ENCODE results near the gene HSFY2. TPM values are rescaled to one million over a fixed set of nuclear protein-coding genes. Genes with fewer than 3 reads are reported as not detected.
"Not testable (repeated sequence)": the region's sequence is repeated elsewhere in the genome, so short reads cannot be mapped to it uniquely, and the experiment has no call there.

Gene HSFY2, protein sequence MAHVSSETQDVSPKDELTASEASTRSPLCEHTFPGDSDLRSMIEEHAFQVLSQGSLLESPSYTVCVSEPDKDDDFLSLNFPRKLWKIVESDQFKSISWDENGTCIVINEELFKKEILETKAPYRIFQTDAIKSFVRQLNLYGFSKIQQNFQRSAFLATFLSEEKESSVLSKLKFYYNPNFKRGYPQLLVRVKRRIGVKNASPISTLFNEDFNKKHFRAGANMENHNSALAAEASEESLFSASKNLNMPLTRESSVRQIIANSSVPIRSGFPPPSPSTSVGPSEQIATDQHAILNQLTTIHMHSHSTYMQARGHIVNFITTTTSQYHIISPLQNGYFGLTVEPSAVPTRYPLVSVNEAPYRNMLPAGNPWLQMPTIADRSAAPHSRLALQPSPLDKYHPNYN
- total RNA-seq: not detected

DNA sequence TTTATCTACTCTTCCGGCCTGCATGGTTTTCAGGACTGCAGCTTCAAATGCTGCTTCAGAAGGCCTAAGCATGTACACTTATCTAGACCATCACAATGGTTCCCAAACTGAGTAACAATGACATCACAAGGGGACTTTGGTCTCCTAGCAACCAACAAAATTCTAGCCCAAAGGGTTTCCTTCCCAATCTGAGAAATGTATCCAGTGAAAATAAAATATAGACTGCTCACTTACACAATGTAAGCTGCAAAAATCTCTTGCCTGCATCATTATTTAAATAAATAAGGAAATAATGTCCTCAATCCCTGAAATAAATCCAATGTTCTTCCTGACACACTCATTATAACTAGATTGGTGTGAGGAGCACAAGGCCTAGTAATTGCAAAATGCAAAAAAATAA lies at the start of gene HSFY2:
HSFY2 (minus strand) TSS at position 101 of the 400 bp plus-strand sequence. CDS start 117 bp downstream, outside the sequence.
- DNase-seq; H3K4me3 ChIP-seq; intact Hi-C loops (cut with DNase I; ENCODE audit: low total_unique reads): not testable (repeated sequence)

DNA sequence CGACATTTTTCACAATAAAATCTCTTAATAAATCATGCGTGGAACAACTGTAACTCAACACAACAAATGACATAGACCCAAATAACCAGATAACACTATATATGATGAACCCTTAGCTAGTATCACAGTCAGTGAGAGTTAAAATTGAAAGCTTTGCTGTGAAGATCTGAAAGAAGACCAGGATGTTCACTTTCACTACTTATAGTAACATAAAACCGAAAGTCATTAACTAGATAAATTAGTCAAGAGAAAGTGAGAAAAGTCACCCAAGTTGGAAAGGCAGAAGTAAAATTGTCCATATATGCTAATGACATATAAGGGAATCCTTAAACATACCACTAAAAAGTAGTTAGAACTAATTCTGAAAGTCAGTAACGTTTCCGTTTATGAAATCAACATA lies 42.2 kb upstream of the HSFY2 start:
- H3K4me1 ChIP-seq; H3K4me3 ChIP-seq; DNase-seq; H3K27ac ChIP-seq; H3K27me3 ChIP-seq; intact Hi-C loops (cut with DNase I; ENCODE audit: low total_unique reads); H3K36me3 ChIP-seq; H3K9me3 ChIP-seq: not testable (repeated sequence)

More for the DNA sequence above, at the start of gene HSFY2:
- not testable (repeated sequence) for H3K9me3 ChIP-seq, H3K27me3 ChIP-seq, H3K36me3 ChIP-seq, H3K4me1 ChIP-seq, H3K27ac ChIP-seq

DNA sequence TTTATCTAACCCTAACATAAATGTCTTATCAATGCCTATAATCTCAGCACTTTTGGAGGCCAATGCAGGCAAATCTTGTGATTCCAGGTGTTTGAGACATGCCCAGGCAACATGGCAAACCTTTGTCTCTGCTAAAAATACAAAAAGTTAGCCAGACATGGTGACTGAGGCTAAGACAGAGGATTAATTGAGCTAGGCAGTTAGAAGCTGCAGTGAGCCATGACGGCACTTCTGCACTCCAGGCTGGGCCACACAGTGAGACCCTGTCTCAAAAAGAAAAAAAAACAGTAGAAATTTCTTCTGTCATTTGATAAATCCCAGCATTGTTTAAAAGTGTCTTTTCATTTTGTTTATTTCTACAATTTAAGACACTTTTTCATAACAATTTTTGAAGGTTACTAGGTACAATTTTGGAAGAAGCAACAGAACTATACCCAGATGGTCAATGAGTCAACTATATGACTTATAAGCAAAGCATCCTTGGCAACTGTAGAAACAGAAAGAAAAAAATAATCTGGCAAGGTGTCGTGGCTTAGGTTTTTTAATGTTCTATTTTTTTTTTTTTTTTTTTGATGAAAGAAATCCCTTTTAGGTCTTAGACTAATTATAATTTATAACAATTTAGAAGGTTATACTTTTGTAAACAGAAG lies 15.3 kb upstream of the HSFY2 start:
- H3K9me3 ChIP-seq; H3K27me3 ChIP-seq; H3K36me3 ChIP-seq; H3K27ac ChIP-seq; H3K4me3 ChIP-seq; intact Hi-C loops (cut with DNase I; ENCODE audit: low total_unique reads); H3K4me1 ChIP-seq; DNase-seq: not testable (repeated sequence)

DNA sequence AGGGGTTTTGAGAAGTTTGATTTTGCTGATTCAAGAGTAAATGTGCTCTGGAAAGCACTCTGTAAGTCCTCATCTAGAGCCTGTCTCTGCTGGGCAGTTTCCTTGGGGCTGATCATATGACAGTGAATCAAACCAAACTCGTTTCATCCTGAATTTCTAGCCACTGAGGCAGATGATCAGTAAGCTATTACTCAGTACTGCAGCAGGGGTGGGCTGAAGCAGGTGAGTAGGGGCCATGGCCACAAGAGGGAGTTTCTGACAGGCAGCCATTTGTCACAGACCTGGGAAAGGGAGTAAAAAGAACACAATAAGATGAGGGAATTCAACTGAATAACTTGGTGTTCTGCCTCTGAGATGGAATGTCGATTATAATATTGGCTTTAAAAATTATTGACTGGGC lies 19.5 kb downstream of the HSFY2 start:
- H3K4me1 ChIP-seq; H3K27me3 ChIP-seq; intact Hi-C loops (cut with DNase I; ENCODE audit: low total_unique reads); H3K4me3 ChIP-seq; H3K36me3 ChIP-seq; DNase-seq; H3K9me3 ChIP-seq; H3K27ac ChIP-seq: not testable (repeated sequence)

DNA sequence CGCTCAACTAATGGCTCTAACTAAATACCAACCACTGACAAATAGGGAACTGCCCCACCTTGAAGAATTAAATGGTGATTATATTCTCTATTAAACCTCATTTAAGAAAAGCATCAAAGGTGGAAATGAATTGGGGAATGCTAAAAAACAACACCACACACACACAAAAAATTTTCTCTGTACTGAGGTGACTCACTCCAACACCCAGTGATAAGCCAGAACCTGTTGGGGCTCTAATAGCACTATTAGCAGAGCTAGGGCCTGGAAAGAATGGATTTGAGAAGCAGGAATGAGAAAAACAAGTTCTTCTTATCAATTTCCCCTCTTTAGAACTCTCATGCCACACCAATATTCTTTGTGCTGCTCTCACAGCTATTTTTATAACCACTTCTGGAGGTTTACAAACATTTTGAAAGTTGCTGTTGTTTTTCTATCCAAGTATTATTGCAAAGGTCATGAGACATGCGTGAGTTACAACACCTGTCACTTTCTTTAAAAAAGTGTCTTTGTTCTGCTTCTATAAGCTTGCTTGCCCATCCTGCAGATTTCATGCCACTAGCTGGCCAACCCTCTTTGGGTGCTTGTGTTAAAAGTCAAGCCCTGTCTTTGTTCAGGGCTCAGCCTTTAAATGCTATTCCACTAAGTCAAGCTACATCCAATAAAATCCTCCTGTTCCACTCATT lies 20.3 kb downstream of the HSFY2 start:
- not testable (repeated sequence) for H3K27me3 ChIP-seq, H3K27ac ChIP-seq

GRCh38 chrY:18723714-18724113 lies 49.8 kb downstream of the HSFY2 start:
- H3K9me3 ChIP-seq; H3K27ac ChIP-seq; DNase-seq; intact Hi-C loops (cut with DNase I; ENCODE audit: low total_unique reads); H3K27me3 ChIP-seq; H3K36me3 ChIP-seq; H3K4me1 ChIP-seq; H3K4me3 ChIP-seq: not testable (repeated sequence)

More for the DNA sequence above, 20.3 kb downstream of the HSFY2 start:
- H3K4me1 ChIP-seq; H3K9me3 ChIP-seq; H3K36me3 ChIP-seq; intact Hi-C loops (cut with DNase I; ENCODE audit: low total_unique reads); DNase-seq; H3K4me3 ChIP-seq: not testable (repeated sequence)

Small RNA genes within 50 kb of the gene (small RNA-seq; reads per million reads assigned to genes)
- not detected for gene GPM6BP2

Other genes starting within 250 kb of the HSFY2 start
- not detected for gene HSFY1, start 227.0 kb downstream of the HSFY2 start, total RNA-seq

All from uterus (tissue), 4 donors.